Urinary bladder (tissue), 4 donors: ENCODE data around the gene FANCF. TPM values are rescaled to one million over a fixed set of nuclear protein-coding genes. Genes with fewer than 3 reads are reported as not detected.

Source experiments
- DNase-seq: peaks from one replicate; pipeline ENCODE4 v3.0.0-alpha.2; 2015; ENCODE audit errors: extremely low spot score
- H3K27ac ChIP-seq: one replicate; pipeline ENCODE4 v1.5.1; 2013; ENCODE audit warnings: low read depth, mild to moderate bottlenecking, moderate library complexity
- H3K36me3 ChIP-seq: one replicate; pipeline ENCODE4 v1.6.1; 2013; ENCODE audit warnings: mild to moderate bottlenecking, moderate library complexity; ENCODE audit not compliant: insufficient read depth
- H3K4me1 ChIP-seq: one replicate; pipeline ENCODE4 v1.6.1; 2013; ENCODE audit warnings: mild to moderate bottlenecking, moderate library complexity; ENCODE audit not compliant: insufficient read depth
- H3K4me3 ChIP-seq: one replicate; pipeline ENCODE4 v1.5.1; 2013; ENCODE audit warnings: low read depth, low read length
- WGBS: extraction: QIAGEN DNeasy Blood & Tissue Kit; methylation state at CpG from one replicate; pipeline ENCODE4 v1.1.7; 2013; 5-methylcytosine and 5-hydroxymethylcytosine counted together
- polyA plus RNA-seq: library from polyadenylated mRNA; stranded (reverse); fragments of 200-250 nt; gene quantifications from one replicate; pipeline ENCODE4 v1.2.3, GENCODE V29; 2013
- total RNA-seq: library from RNA; depleted of rRNA; stranded (reverse); fragments of >200 nt; gene quantifications from one replicate; pipeline ENCODE4 v1.2.3, GENCODE V29; 2014
- donor health status: healthy with polysubstance abuse.
- donor health status: healthy.

Gene FANCF
- total and polyA plus RNA-seq, 2 donors: 5.6 to 14.3 TPM

GRCh38 chr11:22583963-22584492 is 41.6 kb downstream of the FANCF start:
- Histone ChIP-seq H3K27ac (no peak overlapping the region), H3K4me3 (no peak overlapping the region), H3K36me3 (no peaks in the 10 kb centered on the region), H3K4me1 (no peaks in the 10 kb centered on the region)
- DNase-seq: no peak
- WGBS: 78% methylated on average over 12 of the region's 12 CpGs

GRCh38 chr11:22582151-22582410 is 43.5 kb downstream of the FANCF start:
- H3K4me1 ChIP-seq: no peaks in the 10 kb centered on the region
- H3K4me3 ChIP-seq: no peak overlapping the region
- DNase-seq: no peak
- H3K27ac ChIP-seq: no peak overlapping the region
- H3K36me3 ChIP-seq: no peaks in the 10 kb centered on the region

GRCh38 chr11:22581354-22582150 is 44.1 kb downstream of the FANCF start:
- no peaks in the 10 kb centered on the region for H3K4me1 ChIP-seq
- no peak for DNase-seq
- H3K36me3 ChIP-seq: no peaks in the 10 kb centered on the region
- WGBS: 53% methylated on average over 3 of the region's 3 CpGs
- no peak overlapping the region for H3K27ac ChIP-seq
- no peak overlapping the region for H3K4me3 ChIP-seq

- Histone ChIP-seq H3K27ac (no peak overlapping the region), H3K4me1 (no peaks in the 10 kb centered on the region), H3K36me3 (no peaks in the 10 kb centered on the region), H3K4me3 (no peak overlapping the region)
- 67% methylated on average over 2 of the region's 2 CpGs for WGBS
- DNase-seq: no peak
These were observed 47.8 kb downstream of the FANCF start for GRCh38 chr11:22577854-22578253.

Other genes starting within 250 kb of the FANCF start
- gene GAS2, start 40.8 kb upstream of the FANCF start, total RNA-seq: 18.8 TPM
- gene GAS2, start 40.8 kb upstream of the FANCF start, polyA plus RNA-seq: 0.79 TPM
- 15.1 TPM for gene SVIP, start 204.0 kb upstream of the FANCF start, total RNA-seq
- gene SVIP, start 204.0 kb upstream of the FANCF start, polyA plus RNA-seq: 6.5 TPM
- not detected for gene CCDC179, start 234.7 kb upstream of the FANCF start, total RNA-seq
- gene CCDC179, start 234.7 kb upstream of the FANCF start, polyA plus RNA-seq: not detected